Inflammatory macrophage treated with lipopolysaccharide for 1 hour (primary cell): ENCODE measurements around the gene IREB2.
A peak's percentile ranks its signal among the peaks of the same experiment; 100 is the strongest.

ENCODE experiments used
- DNase-seq, 2 donors: peaks; one replicate each; pipeline ENCODE4 v3.0.0-alpha.2; 2020 to 2022

The IREB2 gene

GRCh38 chr15:78406016-78406585 is 31.9 kb upstream of the IREB2 start:
- peak in 1 of 2 donors; percentile 27 for DNase-seq

- DNase-seq: peak in 1 of 2 donors; percentile 21
These were observed 30.2 kb upstream of the IREB2 start for GRCh38 chr15:78407608-78408354.

- DNase-seq: no peak
These were observed 29.7 kb upstream of the IREB2 start for GRCh38 chr15:78408355-78408640.

- no peak for DNase-seq
These were observed 29.1 kb upstream of the IREB2 start for GRCh38 chr15:78408961-78409360.

- DNase-seq: peak; percentile 78 to 91
These were observed 27.0 kb upstream of the IREB2 start for GRCh38 chr15:78411061-78411460.

- no peak for DNase-seq
These were observed 23.3 kb upstream of the IREB2 start for GRCh38 chr15:78414621-78415250.

- DNase-seq: peak in 1 of 2 donors; percentile 11
These were observed 22.7 kb upstream of the IREB2 start for GRCh38 chr15:78415284-78415683.

- no peak for DNase-seq
These were observed 20.0 kb upstream of the IREB2 start for GRCh38 chr15:78417754-78418630.

- DNase-seq: no peak
These were observed 19.3 kb upstream of the IREB2 start for GRCh38 chr15:78418686-78419085.

GRCh38 chr15:78419367-78419766 is 18.6 kb upstream of the IREB2 start:
- DNase-seq: no peak

- peak in 1 of 2 donors; percentile 11 for DNase-seq
These were observed 17.8 kb upstream of the IREB2 start for GRCh38 chr15:78420220-78420619.

- DNase-seq: no peak
These were observed 17.2 kb upstream of the IREB2 start for GRCh38 chr15:78420766-78421165.

GRCh38 chr15:78421238-78421965 is 16.6 kb upstream of the IREB2 start:
- DNase-seq: no peak

- peak; percentile 49 to 84 for DNase-seq
These were observed 15.3 kb upstream of the IREB2 start for GRCh38 chr15:78422571-78423340.

- DNase-seq: no peak
These were observed 13.3 kb upstream of the IREB2 start for GRCh38 chr15:78424673-78425072.

GRCh38 chr15:78425643-78426042 is 12.4 kb upstream of the IREB2 start:
- peak; percentile 19 to 31 for DNase-seq

- DNase-seq: no peak
These were observed 11.7 kb upstream of the IREB2 start for GRCh38 chr15:78426300-78426699.

GRCh38 chr15:78427953-78428352 is 10.1 kb upstream of the IREB2 start:
- peak in 1 of 2 donors; percentile 13 for DNase-seq

GRCh38 chr15:78429477-78429876 is 8.5 kb upstream of the IREB2 start:
- no peak for DNase-seq

- no peak for DNase-seq
These were observed 6.1 kb upstream of the IREB2 start for GRCh38 chr15:78431955-78432354.

- DNase-seq: no peak
These were observed 5.4 kb upstream of the IREB2 start for GRCh38 chr15:78432664-78433063.

GRCh38 chr15:78434134-78434533 is 3.9 kb upstream of the IREB2 start:
- DNase-seq: no peak
